Articular chondrocyte of knee joint (primary cell): ENCODE data around the gene NFATC2IP. TPM values are rescaled to one million over a fixed set of nuclear protein-coding genes. Genes with fewer than 3 reads are reported as not detected.

Experiments used
- total RNA-seq: library from RNA; depleted of rRNA; stranded (reverse); fragments of >200 nt; gene quantifications from 2 replicates; pipeline ENCODE4 v1.2.3, GENCODE V29; 2012

NFATC2IP gene
- total RNA-seq = 16.5 and 18.6 TPM in 2 replicates

GRCh38 chr16:28950648-28951409 lies at the start of gene NFATC2IP:
Gene NFATC2IP (plus strand): TSS chr16:28950937. CDS start chr16:28951012, 75 bp downstream.

DNA sequence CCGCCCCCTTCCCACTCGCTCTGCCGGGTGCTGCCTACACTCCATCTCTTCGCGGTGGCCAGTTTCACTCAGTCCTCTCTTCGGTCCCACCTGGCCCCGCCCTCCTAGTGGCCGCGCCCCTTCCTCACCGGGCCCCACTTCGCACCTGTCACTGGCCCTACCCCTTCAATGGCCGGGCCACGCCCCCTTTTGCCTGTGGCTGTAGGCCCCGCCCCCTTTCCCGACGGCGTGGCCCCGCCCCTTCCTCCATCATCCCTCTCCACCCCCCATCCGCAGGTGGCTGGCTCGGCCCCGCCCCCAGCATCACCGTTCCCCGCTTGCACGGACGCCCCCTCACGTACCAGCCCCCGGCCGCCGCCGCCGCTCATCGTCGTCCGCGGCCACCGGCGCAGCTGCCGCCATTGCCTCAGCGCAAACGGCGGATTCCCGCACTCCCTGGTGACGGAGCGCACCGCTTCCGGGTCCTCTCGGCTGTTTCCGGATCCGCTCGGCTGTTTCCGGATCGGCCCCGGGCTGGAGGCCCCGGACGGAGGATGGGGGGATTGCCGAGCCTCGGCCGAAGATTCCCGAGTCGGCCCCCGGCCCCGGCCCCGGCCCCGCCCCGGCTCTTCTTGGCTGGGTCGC lies 25.9 kb upstream of the NFATC2IP start, which contains the start of gene RABEP2:
RABEP2 (minus strand) TSS at position 477 of the 624 bp plus-strand sequence; CDS start at position 402, 75 bp downstream.

GRCh38 chr16:28931801-28932225 lies 18.9 kb upstream of the NFATC2IP start, which contains the start of gene CD19:
Gene CD19 (plus strand): TSS chr16:28931971. CDS start chr16:28932001, 30 bp downstream.

DNA sequence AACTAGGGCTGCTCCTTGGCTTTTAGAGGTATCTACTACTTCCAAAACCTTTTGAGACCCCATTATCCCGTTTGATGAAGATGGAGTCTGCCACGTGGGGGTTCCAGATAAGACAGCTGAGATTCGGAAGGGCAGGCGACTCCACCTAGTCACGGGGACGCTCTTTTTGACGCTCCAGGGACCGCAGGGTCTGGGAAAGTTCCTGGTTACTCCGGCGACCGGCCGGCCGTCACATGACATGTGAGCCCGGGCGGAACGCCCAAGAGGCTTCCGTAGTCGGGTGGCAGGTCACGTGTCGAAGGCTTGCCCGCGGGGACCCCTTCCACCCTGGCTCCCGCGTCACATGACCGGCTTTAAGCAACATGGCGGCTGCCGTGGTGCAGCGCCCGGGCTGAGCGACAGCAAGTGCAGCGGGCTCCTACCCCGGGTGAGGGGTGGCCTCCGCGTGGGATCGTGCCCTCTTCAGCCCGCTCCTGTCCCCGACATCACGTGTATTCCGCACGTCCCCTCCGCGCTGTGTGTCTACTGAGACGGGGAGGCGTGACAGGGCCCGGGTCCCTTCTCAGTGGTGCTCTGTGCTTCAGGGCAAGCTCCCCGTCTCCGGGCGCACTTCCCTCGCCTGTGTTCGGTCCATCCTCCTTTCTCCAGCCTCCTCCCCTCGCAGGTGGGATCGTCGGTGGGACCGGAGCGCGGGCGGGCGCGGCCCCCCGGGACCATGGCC lies 23.9 kb downstream of the NFATC2IP start, which contains the start of gene SPNS1:
SPNS1 (plus strand) TSS at position 342 of the 721 bp plus-strand sequence; CDS start at position 716, 374 bp downstream.

GRCh38 chr16:28984619-28985135 lies 33.9 kb downstream of the NFATC2IP start, which contains the start of gene LAT:
Gene LAT (plus strand): TSS chr16:28985052. CDS start chr16:28985418, 366 bp downstream.

Other genes with a start within 250 kb of the NFATC2IP start
- gene EIF3C, start 239.5 kb upstream of the NFATC2IP start, total RNA-seq = 99.7 and 138 TPM in 2 replicates
- gene NPIPB9, start 199.2 kb upstream of the NFATC2IP start, total RNA-seq = 6.1 and 6.7 TPM in 2 replicates
- gene ATXN2L, start 127.9 kb upstream of the NFATC2IP start, total RNA-seq = 40.0 and 47.6 TPM in 2 replicates
- gene TUFM, start 104.6 kb upstream of the NFATC2IP start, total RNA-seq = 62.0 and 81.5 TPM in 2 replicates
- 12.4 and 12.8 TPM in 2 replicates for gene SH2B1, start 87.1 kb upstream of the NFATC2IP start, total RNA-seq
- under 0.01 and 0.22 TPM in 2 replicates for gene ATP2A1, start 72.4 kb upstream of the NFATC2IP start, total RNA-seq
- gene RABEP2, start 25.7 kb upstream of the NFATC2IP start, total RNA-seq = 20.8 and 23.2 TPM in 2 replicates
- not detected in 2 replicates for gene CD19, start 19.0 kb upstream of the NFATC2IP start, total RNA-seq
- gene SPNS1, start 23.8 kb downstream of the NFATC2IP start, total RNA-seq = 23.9 and 30.2 TPM in 2 replicates
- gene LAT, start 34.1 kb downstream of the NFATC2IP start, total RNA-seq = 0.54 and 0.78 TPM in 2 replicates